Activated CD8-positive, alpha-beta memory T cell treated with anti-CD3 and anti-CD28 coated beads, Interleukin-2, amount 50 U/mL, for 4 hours (primary cell): ENCODE measurements around the gene OR8B3.

Experiments used
- DNase-seq: peaks from one replicate; pipeline ENCODE4 v3.0.0-alpha.2; 2020

OR8B3 gene

GRCh38 chr11:124346311-124346955 is 52.4 kb downstream of the OR8B3 start:
- no peak for DNase-seq
